ENCODE measurements around the gene PSAT1.

DNA sequence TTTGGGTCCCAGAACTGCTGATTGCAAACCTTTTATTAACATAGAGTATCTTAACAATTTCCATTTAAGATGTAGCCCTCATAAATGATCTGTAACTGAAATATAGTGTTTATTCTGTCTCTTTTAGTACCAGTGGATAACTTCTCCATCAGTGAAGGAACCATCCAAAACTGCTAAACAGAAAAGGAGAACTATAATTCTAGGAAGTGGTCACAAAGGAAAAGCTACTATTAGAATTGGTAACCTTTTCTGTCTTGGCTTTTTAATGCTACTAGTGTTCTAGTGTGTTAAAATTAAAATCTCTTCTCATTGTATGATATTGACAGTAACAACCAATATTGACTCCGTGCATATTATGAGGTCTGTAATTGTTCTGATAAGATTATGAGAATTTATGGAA lies 48.3 kb upstream of the PSAT1 start:
- TF ChIP-seq, protein P1, sequence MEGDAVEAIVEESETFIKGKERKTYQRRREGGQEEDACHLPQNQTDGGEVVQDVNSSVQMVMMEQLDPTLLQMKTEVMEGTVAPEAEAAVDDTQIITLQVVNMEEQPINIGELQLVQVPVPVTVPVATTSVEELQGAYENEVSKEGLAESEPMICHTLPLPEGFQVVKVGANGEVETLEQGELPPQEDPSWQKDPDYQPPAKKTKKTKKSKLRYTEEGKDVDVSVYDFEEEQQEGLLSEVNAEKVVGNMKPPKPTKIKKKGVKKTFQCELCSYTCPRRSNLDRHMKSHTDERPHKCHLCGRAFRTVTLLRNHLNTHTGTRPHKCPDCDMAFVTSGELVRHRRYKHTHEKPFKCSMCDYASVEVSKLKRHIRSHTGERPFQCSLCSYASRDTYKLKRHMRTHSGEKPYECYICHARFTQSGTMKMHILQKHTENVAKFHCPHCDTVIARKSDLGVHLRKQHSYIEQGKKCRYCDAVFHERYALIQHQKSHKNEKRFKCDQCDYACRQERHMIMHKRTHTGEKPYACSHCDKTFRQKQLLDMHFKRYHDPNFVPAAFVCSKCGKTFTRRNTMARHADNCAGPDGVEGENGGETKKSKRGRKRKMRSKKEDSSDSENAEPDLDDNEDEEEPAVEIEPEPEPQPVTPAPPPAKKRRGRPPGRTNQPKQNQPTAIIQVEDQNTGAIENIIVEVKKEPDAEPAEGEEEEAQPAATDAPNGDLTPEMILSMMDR (IDR thresholded peaks at IDR 0.05; ENCODE audit: poor library complexity, severe bottlenecking), result no peak
- TF ChIP-seq RAD21 (conservative IDR thresholded peaks at IDR 0.05) (no peak), EZH2 (IDR thresholded peaks at IDR 0.05; ENCODE audit: borderline replicate concordance, insufficient read depth, low read length, poor library complexity, severe bottlenecking) (no peak), EP300 (conservative IDR thresholded peaks at IDR 0.05; ENCODE audit: poor library complexity, severe bottlenecking) (no peak), POLR2AphosphoS5 (IDR thresholded peaks at IDR 0.05) (no peak)
- TF ChIP-seq, protein P2, sequence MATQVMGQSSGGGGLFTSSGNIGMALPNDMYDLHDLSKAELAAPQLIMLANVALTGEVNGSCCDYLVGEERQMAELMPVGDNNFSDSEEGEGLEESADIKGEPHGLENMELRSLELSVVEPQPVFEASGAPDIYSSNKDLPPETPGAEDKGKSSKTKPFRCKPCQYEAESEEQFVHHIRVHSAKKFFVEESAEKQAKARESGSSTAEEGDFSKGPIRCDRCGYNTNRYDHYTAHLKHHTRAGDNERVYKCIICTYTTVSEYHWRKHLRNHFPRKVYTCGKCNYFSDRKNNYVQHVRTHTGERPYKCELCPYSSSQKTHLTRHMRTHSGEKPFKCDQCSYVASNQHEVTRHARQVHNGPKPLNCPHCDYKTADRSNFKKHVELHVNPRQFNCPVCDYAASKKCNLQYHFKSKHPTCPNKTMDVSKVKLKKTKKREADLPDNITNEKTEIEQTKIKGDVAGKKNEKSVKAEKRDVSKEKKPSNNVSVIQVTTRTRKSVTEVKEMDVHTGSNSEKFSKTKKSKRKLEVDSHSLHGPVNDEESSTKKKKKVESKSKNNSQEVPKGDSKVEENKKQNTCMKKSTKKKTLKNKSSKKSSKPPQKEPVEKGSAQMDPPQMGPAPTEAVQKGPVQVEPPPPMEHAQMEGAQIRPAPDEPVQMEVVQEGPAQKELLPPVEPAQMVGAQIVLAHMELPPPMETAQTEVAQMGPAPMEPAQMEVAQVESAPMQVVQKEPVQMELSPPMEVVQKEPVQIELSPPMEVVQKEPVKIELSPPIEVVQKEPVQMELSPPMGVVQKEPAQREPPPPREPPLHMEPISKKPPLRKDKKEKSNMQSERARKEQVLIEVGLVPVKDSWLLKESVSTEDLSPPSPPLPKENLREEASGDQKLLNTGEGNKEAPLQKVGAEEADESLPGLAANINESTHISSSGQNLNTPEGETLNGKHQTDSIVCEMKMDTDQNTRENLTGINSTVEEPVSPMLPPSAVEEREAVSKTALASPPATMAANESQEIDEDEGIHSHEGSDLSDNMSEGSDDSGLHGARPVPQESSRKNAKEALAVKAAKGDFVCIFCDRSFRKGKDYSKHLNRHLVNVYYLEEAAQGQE (IDR thresholded peaks at IDR 0.05; ENCODE audit: borderline replicate concordance), result no peak
